CD14-positive monocyte (primary cell): ENCODE data around the gene CNOT11. TPM values are rescaled to one million over a fixed set of nuclear protein-coding genes. Genes with fewer than 3 reads are reported as not detected.
"Not testable (repeated sequence)": the region's sequence is repeated elsewhere in the genome, so short reads cannot be mapped to it uniquely, and the experiment has no call there.

Experiments
- DNase-seq, 3 donors: peaks; one replicate each; pipeline ENCODE4 v3.0.0-alpha.2; 2011 to 2022
- H2AFZ ChIP-seq: 2 replicates; pipeline ENCODE4 v1.6.0; 2012; ENCODE audit warnings: mild to moderate bottlenecking, low read depth, low read length, inconsistent platforms; ENCODE audit not compliant: insufficient read depth, poor library complexity, severe bottlenecking
- H3K27ac ChIP-seq, 2 donors: 1 replicate in 1 of 2; 2 replicates in 1 of 2; pipeline ENCODE4 v1.5.1; 2012 to 2013; ENCODE audit warnings: low read length in 2 of 2, control low read depth in 1 of 2, inconsistent platforms in 1 of 2, low read depth in 1 of 2, mild to moderate bottlenecking in 1 of 2
- H3K27me3 ChIP-seq, 2 donors: one replicate each; pipeline versions ENCODE4 v1.6.0 to v1.6.1; 2011 to 2013; ENCODE audit warnings: low read length in 2 of 2; ENCODE audit not compliant: control insufficient read depth in 2 of 2, insufficient read depth in 2 of 2
- H3K36me3 ChIP-seq, 2 donors: replicated peaks in 1 of 2; 1 replicate in 1 of 2; 2 replicates in 1 of 2; pipeline versions ENCODE4 v1.5.1 to v1.6.1; 2012 to 2013; ENCODE audit warnings: low read length in 2 of 2, control low read depth in 1 of 2, inconsistent platforms in 1 of 2, mild to moderate bottlenecking in 1 of 2; ENCODE audit not compliant: insufficient read depth in 2 of 2, control insufficient read depth in 1 of 2
- H3K4me1 ChIP-seq, 2 donors: 1 replicate in 1 of 2; 2 replicates in 1 of 2; pipeline versions ENCODE4 v1.5.1 to v1.6.1; 2012 to 2013; ENCODE audit warnings: low read length in 2 of 2, control low read depth in 1 of 2, inconsistent platforms in 1 of 2, mild to moderate bottlenecking in 1 of 2, moderate library complexity in 1 of 2; ENCODE audit not compliant: insufficient read depth in 2 of 2, control insufficient read depth in 1 of 2
- H3K4me2 ChIP-seq: replicated peaks from 2 replicates; pipeline ENCODE3; 2012; ENCODE audit warnings: low read length, moderate library complexity, mild to moderate bottlenecking; ENCODE audit not compliant: poor library complexity, severe bottlenecking; ENCODE audit errors: extremely low read depth
- H3K4me3 ChIP-seq, 3 experiments: fragments of 200-600 bp in 1 of 3; sonication (generic) in 1 of 3; replicated peaks in 1 of 3; 1 replicate in 2 of 3; 2 replicates in 1 of 3; pipeline ENCODE4 v1.5.1; 2011 to 2013; ENCODE audit warnings: low read length in 3 of 3, mild to moderate bottlenecking in 3 of 3, control low read depth in 2 of 3, low read depth in 2 of 3, inconsistent platforms in 1 of 3, moderate library complexity in 1 of 3
- H3K79me2 ChIP-seq: 2 replicates; pipeline ENCODE4 v1.6.0; 2012; ENCODE audit warnings: mild to moderate bottlenecking, control low read depth, inconsistent platforms, low read length, moderate library complexity; ENCODE audit not compliant: insufficient read depth
- H3K9ac ChIP-seq: 2 replicates; pipeline ENCODE4 v1.6.0; 2017; ENCODE audit warnings: low read length, mild to moderate bottlenecking; ENCODE audit not compliant: insufficient read depth, poor library complexity, severe bottlenecking
- H3K9me3 ChIP-seq, 2 donors: replicated peaks in 1 of 2; 1 replicate in 1 of 2; 2 replicates in 1 of 2; pipeline versions ENCODE4 v1.5.1 to v1.6.1; 2012 to 2013; ENCODE audit warnings: low read length in 2 of 2, control low read depth in 1 of 2; ENCODE audit not compliant: control insufficient read depth in 1 of 2, insufficient read depth in 1 of 2
- H4K20me1 ChIP-seq: 2 replicates; pipeline ENCODE4 v1.6.0; 2012; ENCODE audit warnings: mild to moderate bottlenecking, low read length, control low read depth, moderate library complexity; ENCODE audit not compliant: insufficient read depth
- H3K27ac Mint-ChIP-seq, 7 donors: one replicate each; pipeline ENCODE4 v1.8.0; 2020; ENCODE audit warnings: mild to moderate bottlenecking in 7 of 7, mixed read lengths in 7 of 7, moderate library complexity in 6 of 7, inconsistent platforms in 2 of 7
- H3K27me3 Mint-ChIP-seq, 3 donors: one replicate each; pipeline ENCODE4 v1.8.0; 2021 to 2022; ENCODE audit warnings: low read depth in 3 of 3, mild to moderate bottlenecking in 3 of 3, mixed read lengths in 3 of 3, moderate library complexity in 3 of 3, inconsistent platforms in 1 of 3
- H3K36me3 Mint-ChIP-seq, 2 donors: one replicate each; pipeline ENCODE4 v1.8.0; 2020; ENCODE audit warnings: mixed read lengths in 2 of 2, inconsistent platforms in 1 of 2, mild to moderate bottlenecking in 1 of 2
- H3K4me1 Mint-ChIP-seq: one replicate; pipeline ENCODE4 v1.8.0; 2020; ENCODE audit warnings: mild to moderate bottlenecking, mixed read lengths
- H3K4me3 Mint-ChIP-seq, 2 donors: one replicate each; pipeline ENCODE4 v1.8.0; 2020; ENCODE audit warnings: mild to moderate bottlenecking in 2 of 2, mixed read lengths in 2 of 2, moderate library complexity in 1 of 2
- H3K9me3 Mint-ChIP-seq, 7 donors: one replicate each; pipeline ENCODE4 v1.8.0; 2020 to 2022; ENCODE audit warnings: mixed read lengths in 7 of 7, mild to moderate bottlenecking in 6 of 7, moderate library complexity in 6 of 7, inconsistent platforms in 2 of 7
- WGBS: methylation state at CpG from one replicate; pipeline ENCODE4 v1.1.5; 2013; ENCODE audit warnings: missing lambda C conversion rate; ENCODE audit not compliant: insufficient coverage; 5-methylcytosine and 5-hydroxymethylcytosine counted together
- intact Hi-C, 2 donors: fragments of 100-400 bp; cut with micrococcal nuclease; formaldehyde crosslinking; loops; one replicate each; pipeline versions ENCODE4 v1.15.0 to v1.15.1; 2023
- polyA plus RNA-seq, 3 donors: library from polyadenylated mRNA; depleted of rRNA in 1 of 3; unstranded in 2 of 3; stranded (reverse) in 1 of 3; fragments of 300-500 nt in 2 of 3; fragments of >200 nt in 1 of 3; fragmentation: Illumina TruSeq in 2 of 3; gene quantifications; 1 replicate in 2 of 3; 2 replicates in 1 of 3; pipeline ENCODE4 v1.2.3, GENCODE V29; 2012 to 2021
- TF ChIP-seq, protein P1 (sequence below): fragments of 200-600 bp; IDR thresholded peaks from one replicate; pipeline ENCODE4 v1.8.0; 2022; ENCODE audit warnings: antibody characterized with exemption, mild to moderate bottlenecking

The CNOT11 gene
- polyA plus RNA-seq, 3 donors = 38.2 to 39.0 (median 38.4) TPM

GRCh38 chr2:101240694-101241093, 12.0 kb upstream of the CNOT11 start:
- H3K36me3 ChIP-seq, H3K4me2 ChIP-seq, H2AFZ ChIP-seq, H3K79me2 ChIP-seq, H3K27me3 ChIP-seq, H4K20me1 ChIP-seq, DNase-seq, H3K27me3 Mint-ChIP-seq, H3K9me3 ChIP-seq, H3K27ac Mint-ChIP-seq, H3K36me3 Mint-ChIP-seq, H3K27ac ChIP-seq, H3K4me3 Mint-ChIP-seq, H3K9ac ChIP-seq, H3K4me3 ChIP-seq, intact Hi-C loops: not testable (repeated sequence)
- TF ChIP-seq, protein P1, sequence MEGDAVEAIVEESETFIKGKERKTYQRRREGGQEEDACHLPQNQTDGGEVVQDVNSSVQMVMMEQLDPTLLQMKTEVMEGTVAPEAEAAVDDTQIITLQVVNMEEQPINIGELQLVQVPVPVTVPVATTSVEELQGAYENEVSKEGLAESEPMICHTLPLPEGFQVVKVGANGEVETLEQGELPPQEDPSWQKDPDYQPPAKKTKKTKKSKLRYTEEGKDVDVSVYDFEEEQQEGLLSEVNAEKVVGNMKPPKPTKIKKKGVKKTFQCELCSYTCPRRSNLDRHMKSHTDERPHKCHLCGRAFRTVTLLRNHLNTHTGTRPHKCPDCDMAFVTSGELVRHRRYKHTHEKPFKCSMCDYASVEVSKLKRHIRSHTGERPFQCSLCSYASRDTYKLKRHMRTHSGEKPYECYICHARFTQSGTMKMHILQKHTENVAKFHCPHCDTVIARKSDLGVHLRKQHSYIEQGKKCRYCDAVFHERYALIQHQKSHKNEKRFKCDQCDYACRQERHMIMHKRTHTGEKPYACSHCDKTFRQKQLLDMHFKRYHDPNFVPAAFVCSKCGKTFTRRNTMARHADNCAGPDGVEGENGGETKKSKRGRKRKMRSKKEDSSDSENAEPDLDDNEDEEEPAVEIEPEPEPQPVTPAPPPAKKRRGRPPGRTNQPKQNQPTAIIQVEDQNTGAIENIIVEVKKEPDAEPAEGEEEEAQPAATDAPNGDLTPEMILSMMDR = peak; percentile 30
- Mint-ChIP-seq H3K9me3 (peaks cover 3 to 11% (median 6%) of the 10 kb centered on the region in 7 donors), H3K4me1 (peaks cover 24% of the 10 kb centered on the region)
- H3K4me1 ChIP-seq = peaks cover 18 to 19% of the 10 kb centered on the region in 2 donors
- WGBS = 50% methylated on average over 1 of the region's 2 CpGs

GRCh38 chr2:101241158-101241557, 11.5 kb upstream of the CNOT11 start:
- peaks cover 18 to 19% of the 10 kb centered on the region in 2 donors for H3K4me1 ChIP-seq
- H3K4me3 ChIP-seq = no peak overlapping the region
- DNase-seq = no peak
- no peak overlapping the region for H3K27ac ChIP-seq
- Mint-ChIP-seq H3K36me3 (no peaks in the 10 kb centered on the region), H3K4me1 (peaks cover 24% of the 10 kb centered on the region), H3K27me3 (peaks cover 0 to 3% (median 0%) of the 10 kb centered on the region in 3 donors), H3K27ac (no peak overlapping the region), H3K9me3 (peaks cover 0 to 6% (median 1%) of the 10 kb centered on the region in 7 donors), H3K4me3 (no peak overlapping the region)
- peaks cover 0 to 3% of the 10 kb centered on the region in 2 donors for H3K9me3 ChIP-seq
- no CpG with 5 or more reads among the region's 5 CpGs for WGBS
- no peaks in the 10 kb centered on the region for H4K20me1 ChIP-seq
- no peak overlapping the region for H2AFZ ChIP-seq
- TF ChIP-seq, protein P1 = no peak
- no peaks in the 10 kb centered on the region for H3K79me2 ChIP-seq
- no peak overlapping the region for H3K4me2 ChIP-seq
- H3K36me3 ChIP-seq = no peaks in the 10 kb centered on the region
- intact Hi-C loops = no loop called here
- H3K27me3 ChIP-seq = no peaks in the 10 kb centered on the region
- no peak overlapping the region for H3K9ac ChIP-seq

DNA sequence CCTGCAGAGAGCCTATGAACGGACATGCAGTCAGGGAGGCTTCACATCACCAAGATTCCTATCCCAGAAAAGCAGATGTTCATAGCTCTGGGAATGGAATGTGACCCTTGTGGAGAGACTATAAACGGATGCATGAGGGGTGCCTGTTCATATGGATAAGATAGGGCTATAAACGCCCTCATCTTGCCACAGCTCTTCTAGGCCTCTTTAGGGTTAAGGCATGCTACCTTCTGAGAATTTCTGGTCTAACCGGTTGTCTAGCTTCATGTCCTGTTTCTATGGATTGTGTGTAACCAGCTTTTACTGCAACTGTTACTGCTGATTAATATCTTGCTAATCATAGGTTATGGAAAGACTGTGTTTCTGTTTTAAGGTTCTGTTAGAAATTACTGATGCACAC, 8.3 kb upstream of the CNOT11 start:
- H3K4me1 Mint-ChIP-seq, intact Hi-C loops, H3K9me3 ChIP-seq, H3K27me3 ChIP-seq, H3K36me3 Mint-ChIP-seq, H4K20me1 ChIP-seq, H2AFZ ChIP-seq, H3K79me2 ChIP-seq, DNase-seq, H3K36me3 ChIP-seq, H3K4me2 ChIP-seq, H3K27ac ChIP-seq, H3K4me3 Mint-ChIP-seq, H3K9me3 Mint-ChIP-seq, H3K9ac ChIP-seq, H3K27ac Mint-ChIP-seq, H3K27me3 Mint-ChIP-seq, H3K4me1 ChIP-seq, H3K4me3 ChIP-seq: not testable (repeated sequence)
- 100% methylated on average over 1 of the region's 4 CpGs for WGBS
